HG03460 (cell line): ENCODE data around the gene SPTLC3.
A peak's percentile ranks its signal among the peaks of the same experiment; 100 is the strongest.

Experiments
- ATAC-seq: cut with Tn5 transposase; IDR thresholded peaks from one replicate; pipeline ENCODE4 v1.9.1; 2021; ENCODE audit not compliant: unreplicated experiment

Gene SPTLC3

GRCh38 chr20:13089950-13090469 is 81.2 kb downstream of the SPTLC3 start:
- ATAC-seq, result no peak

DNA sequence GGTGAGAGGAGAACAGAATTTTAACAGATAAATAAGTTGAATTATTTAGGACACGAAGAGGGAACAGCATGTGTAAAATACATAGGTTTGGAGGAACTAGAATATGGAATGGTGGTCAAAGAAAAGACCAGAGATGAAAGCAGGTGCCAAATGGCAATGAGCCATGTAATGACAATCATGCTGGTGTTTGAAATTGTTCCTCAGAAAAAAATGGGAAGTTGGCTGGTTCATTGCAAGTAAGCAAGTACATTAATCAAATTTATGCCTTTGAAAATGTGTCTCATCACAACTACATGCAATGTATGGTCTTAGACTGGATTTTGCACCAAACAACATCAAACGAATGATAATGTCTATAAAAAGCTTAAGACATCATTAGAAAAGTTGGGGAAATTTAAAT is 83.3 kb downstream of the SPTLC3 start:
- ATAC-seq, result no peak

- ATAC-seq, result no peak
These were observed 86.2 kb downstream of the SPTLC3 start for GRCh38 chr20:13094976-13095375.

DNA sequence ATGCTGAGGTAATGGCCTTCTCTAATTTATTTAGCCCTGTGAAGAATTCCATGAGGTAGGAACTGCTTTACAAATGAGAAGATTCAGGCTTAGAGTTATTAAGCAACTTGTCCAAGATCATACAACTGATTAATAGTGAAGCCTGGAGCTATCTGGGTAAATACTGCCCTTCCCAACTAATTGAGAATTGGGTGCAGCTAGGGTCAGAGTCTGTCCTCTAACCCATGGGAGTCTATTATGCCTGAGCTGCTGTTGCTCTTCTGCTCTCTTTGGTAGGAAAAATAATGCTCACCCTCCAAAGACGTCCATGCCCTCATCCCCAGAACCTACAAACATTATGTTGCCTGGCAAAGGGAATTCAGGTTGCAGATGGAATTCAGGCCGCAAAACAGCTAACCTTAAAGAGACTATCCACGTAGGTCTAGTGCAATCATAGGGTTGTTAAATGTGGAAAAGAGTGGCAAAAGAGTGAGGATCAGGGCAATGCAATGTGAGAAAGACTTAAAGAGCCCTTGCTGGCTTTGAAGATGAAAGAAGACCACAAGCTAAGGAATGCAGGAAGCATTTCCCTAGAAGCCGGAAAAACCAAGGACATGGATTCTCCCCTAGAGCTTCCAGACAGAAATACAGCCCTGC is 90.1 kb downstream of the SPTLC3 start:
- ATAC-seq, result no peak

DNA sequence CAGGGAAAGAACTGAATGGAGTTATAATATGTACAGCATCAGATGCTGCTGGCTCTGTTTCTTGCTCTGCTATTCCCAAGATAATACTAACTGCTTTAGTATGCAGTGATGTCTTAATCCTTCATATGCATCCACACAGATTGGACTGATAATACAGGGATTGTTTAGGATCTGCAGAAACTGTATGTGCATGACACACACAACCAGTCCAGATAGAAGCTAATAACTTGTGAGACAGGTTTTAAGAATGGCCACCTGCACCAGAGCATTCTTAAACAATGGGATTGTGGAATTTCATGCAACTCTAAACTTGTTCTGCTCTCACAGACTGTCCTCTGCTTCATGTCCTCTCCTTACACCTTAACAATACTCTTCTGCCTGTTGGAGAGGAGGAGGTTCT is 90.9 kb downstream of the SPTLC3 start:
- no peak for ATAC-seq

DNA sequence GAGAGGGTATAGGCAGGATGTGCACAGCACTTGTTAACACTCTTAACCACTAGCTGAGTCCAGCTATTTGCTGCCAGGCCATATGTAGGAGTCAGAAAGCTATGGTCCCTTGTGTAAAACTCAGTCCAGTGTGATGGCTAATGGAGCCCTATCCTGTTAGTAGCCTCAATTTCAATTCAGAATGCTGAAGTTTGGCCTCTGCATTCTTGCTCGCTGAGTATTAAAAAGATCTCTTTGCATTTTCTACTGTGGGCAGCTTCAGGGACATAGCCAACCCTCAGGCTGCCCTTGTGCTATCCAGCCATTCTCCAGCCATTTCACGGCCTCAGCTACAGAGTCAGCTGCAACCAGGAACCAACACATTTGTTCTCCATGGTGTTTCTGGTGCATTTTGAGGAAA is 92.5 kb downstream of the SPTLC3 start:
- ATAC-seq, result no peak

GRCh38 chr20:13101706-13102105 is 92.9 kb downstream of the SPTLC3 start:
- no peak for ATAC-seq

DNA sequence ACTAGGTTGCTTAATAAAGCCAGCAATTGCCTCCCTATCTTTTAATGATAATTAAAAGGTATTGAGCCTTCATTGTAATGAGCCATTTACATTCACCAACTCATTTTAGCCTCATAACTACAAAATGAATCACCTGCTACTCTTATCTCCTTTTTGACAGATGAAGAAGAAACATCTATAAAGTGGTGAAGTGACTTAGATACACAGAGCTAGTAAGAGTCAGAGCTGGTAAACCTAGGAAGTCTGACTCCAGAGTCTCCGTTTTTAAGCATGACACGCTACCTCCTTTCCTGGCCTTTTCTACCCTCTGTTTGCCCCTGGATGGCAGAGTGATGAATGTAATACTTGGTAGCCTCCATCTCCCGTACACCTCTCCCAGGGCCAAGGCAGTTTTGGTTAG is 93.5 kb downstream of the SPTLC3 start:
- ATAC-seq, result no peak

DNA sequence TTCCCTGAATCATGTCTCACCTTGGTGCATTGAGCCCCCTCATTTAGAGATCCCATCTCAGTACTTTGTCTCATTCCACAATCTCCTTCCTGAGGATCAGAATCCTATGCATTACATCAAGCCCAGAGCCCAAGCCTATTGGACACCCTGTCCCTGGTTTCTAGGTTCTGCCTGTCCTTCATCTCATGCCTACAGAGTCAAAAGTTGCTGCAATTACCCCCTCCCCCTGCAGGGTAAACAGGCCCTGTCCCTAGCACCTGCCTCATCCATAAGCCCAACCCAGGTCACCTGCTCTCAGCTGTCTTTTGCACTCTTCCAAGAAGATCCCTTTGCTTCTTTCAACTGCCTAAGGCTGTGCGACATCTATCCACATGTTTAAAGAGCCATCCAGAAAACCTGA is 93.9 kb downstream of the SPTLC3 start:
- no peak for ATAC-seq

GRCh38 chr20:13105039-13105438 is 96.3 kb downstream of the SPTLC3 start:
- no peak for ATAC-seq

GRCh38 chr20:13105864-13106457 is 97.2 kb downstream of the SPTLC3 start:
- ATAC-seq, result no peak

GRCh38 chr20:13109658-13110057 is 100.9 kb downstream of the SPTLC3 start:
- no peak for ATAC-seq

DNA sequence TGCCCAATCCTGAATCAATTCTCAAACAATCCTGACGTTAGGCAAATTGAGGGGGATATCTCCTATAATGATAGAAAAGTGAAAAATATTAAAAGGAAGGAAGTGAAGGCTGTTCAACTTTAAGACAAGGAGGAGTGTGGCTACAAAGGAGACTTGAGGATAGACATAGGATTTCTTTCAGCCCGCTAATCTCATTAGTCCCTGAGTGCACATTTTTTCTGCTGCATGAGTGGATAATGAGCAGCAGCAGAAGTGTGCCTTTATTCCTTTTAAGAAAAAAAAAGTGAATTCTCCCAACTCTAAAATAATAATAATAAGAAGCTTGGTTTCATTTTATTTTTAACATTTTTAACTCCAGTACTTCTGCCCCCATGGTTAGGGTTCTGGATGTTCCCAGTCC is 102.0 kb downstream of the SPTLC3 start:
- ATAC-seq, result no peak

DNA sequence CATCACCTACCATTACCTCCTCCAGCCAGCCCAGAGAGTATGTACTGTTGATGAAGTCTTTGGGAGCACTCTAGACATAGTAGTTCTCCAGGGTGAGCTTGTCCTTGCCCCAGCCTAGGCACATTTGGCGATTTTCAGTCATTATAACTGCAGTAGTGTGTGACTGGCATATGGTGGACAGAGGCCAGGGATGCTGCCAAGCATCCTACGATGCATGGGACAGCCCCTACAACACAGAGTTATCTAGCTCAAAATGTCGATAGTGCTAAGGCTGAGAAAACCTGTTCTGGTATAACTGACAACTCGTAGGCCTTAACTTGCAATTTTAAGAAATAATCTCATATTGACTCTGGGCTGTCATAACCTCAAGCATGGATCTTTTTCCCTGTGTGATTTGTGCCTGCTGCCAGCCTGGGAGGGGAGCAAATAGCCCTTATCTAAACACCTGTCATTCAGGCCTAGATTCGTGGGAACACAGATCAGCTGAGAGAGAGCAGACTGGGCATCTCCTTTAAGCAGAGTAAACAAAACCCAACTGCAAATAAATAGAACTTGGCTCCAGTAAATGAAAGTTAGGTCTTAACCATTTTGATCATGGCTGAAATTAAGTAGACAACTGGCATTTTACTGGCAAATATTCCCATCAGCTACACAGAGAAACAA is 102.6 kb downstream of the SPTLC3 start:
- ATAC-seq, result no peak

DNA sequence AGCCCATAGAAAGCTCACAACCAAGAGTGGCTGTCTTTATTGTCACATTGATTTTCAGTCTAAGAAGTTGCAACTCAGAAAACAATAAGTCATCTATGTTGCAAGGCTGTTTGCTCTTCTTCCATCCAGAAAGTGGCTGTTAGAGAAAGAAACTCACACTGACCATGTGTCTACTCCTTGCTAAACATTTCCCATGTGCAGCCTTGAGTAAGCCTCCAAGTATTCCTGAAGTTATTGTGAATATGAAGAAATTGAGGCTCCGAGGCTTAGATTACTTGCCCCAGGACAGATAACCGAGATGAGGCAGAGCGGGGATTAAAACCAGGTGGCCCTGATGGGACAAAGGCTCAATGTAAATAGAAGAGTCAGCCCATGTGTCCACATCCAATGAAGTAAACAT is 105.0 kb downstream of the SPTLC3 start:
- no peak for ATAC-seq

GRCh38 chr20:13117200-13117599 is 108.4 kb downstream of the SPTLC3 start:
- no peak for ATAC-seq

GRCh38 chr20:13118676-13119075 is 109.9 kb downstream of the SPTLC3 start:
- no peak for ATAC-seq

GRCh38 chr20:13119583-13119982 is 110.8 kb downstream of the SPTLC3 start:
- ATAC-seq, result peak; percentile 56

- ATAC-seq, result no peak
These were observed 111.7 kb downstream of the SPTLC3 start for GRCh38 chr20:13120471-13120870.

DNA sequence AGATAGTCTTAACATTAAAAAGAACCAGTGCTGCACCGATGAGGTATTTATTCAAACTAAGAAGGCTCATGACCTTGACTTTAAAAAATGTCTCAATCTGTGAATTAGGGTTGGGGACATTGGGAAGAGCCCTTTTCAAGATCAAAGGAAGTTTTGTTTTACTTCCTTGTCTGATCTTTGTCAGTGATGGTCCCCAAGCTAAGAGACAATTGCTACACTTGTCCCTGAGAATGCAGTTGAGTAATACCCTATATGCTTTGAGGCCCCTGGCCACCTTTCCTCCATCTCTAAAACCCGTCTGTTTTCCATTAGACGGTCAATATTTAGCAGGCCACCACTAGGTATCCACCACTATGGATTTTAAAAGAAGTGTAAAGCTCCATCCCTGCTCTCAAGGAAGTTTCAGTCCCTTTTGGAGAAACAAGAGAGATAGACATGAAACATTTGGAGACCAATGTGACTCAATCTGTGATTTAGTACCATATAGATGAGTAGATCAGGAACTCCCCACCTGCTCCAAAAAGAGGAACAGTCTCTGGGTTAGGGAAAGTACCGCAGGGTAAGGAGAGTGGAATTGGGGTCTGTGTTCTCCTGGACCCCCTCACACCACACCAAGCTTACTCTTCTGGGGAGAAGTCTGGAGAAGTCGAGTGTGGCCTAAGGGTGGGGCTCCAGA is 113.2 kb downstream of the SPTLC3 start:
- peak; percentile 81 for ATAC-seq

GRCh38 chr20:13125486-13125885 is 116.7 kb downstream of the SPTLC3 start:
- no peak for ATAC-seq

DNA sequence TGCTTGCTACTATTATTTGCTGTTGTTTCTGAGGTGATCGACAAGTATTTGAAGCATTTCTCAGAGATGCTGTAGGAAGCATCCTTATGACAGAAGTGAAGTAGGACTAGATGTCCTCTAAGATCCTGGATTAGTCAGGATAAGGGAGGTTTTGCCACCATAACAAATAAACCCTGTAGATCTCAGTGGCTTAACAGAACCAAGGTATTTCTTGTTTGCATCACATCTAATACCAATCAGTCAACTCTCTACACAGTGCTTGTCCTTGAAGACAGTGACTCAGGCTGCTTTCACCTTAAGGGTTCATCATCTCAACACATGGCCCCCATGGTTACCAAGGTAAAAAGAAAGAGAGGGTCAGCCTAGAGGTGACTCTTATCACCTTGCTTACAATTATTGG is 119.4 kb downstream of the SPTLC3 start:
- ATAC-seq, result no peak
